Mucosa of stomach (tissue), 1 donor: ENCODE results near the gene FKBP3.
"Not testable (repeated sequence)": the region's sequence is repeated elsewhere in the genome, so short reads cannot be mapped to it uniquely, and the experiment has no call there.

Source experiments
- H3K27me3 ChIP-seq: one replicate; pipeline ENCODE4 v1.7.0; 2013; ENCODE audit warnings: mild to moderate bottlenecking, low read length; ENCODE audit not compliant: control insufficient read depth, insufficient read depth
- H3K36me3 ChIP-seq: one replicate; pipeline ENCODE4 v1.7.0; 2013; ENCODE audit warnings: low read length; ENCODE audit not compliant: control insufficient read depth, insufficient read depth
- H3K4me1 ChIP-seq: one replicate; pipeline ENCODE4 v1.7.0; 2013; ENCODE audit warnings: mild to moderate bottlenecking, low read length; ENCODE audit not compliant: control insufficient read depth, insufficient read depth
- H3K4me3 ChIP-seq: one replicate; pipeline ENCODE4 v1.7.0; 2013; ENCODE audit warnings: low read length
- H3K9ac ChIP-seq: one replicate; pipeline ENCODE4 v1.7.0; 2013; ENCODE audit warnings: mild to moderate bottlenecking, low read length, moderate library complexity
- H3K9me3 ChIP-seq: one replicate; pipeline ENCODE4 v1.7.0; 2013; ENCODE audit warnings: mild to moderate bottlenecking, low read length, moderate library complexity; ENCODE audit not compliant: control insufficient read depth
- donor health status: Pancreatic carcinoma.

Gene FKBP3

DNA sequence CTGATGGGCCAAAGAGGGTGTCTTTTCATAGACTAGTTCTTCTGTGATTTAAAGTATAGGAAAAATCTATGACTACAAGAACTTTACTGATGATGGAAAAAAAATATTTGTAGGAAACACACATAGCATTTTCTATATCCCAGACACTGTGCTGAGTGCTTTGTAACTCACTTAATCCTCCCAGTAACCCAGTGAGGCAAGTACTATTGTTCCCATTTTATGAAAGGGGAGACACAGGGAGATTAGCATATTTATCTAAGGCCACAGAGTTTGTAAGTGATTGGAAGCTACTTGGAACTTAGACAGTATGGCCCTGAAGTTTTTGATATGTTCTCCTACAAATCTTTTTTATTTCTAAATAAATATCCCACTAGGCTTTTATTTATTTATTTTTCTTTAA lies 30.5 kb downstream of the FKBP3 start:
- H3K9me3 ChIP-seq: no peaks in the 10 kb centered on the region
- H3K36me3 ChIP-seq: peaks cover 5% of the 10 kb centered on the region
- no peaks in the 10 kb centered on the region for H3K27me3 ChIP-seq
- no peak overlapping the region for H3K4me3 ChIP-seq
- H3K4me1 ChIP-seq: no peaks in the 10 kb centered on the region
- H3K9ac ChIP-seq: no peak overlapping the region

DNA sequence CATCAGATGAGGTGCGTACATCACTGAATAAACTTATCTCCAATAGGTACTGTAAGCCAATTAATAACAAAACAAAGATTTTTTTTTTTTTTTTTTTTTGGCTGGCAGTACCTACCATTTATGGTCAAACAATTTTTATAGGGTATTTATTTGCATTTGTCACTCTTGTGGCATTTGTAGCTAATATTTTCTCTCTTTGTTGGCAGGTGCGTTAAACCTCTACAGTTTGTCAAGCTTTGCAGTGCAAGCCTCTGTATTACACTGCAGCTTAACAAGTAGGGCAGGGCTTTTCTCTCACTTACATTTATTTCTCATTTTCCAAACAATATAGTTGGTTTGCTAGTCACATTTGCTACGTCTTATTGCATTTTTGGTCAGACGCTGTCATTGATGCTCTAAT lies 38.1 kb downstream of the FKBP3 start:
- Histone ChIP-seq H3K9ac (no peak overlapping the region), H3K4me3 (no peak overlapping the region), H3K36me3 (peaks cover 5% of the 10 kb centered on the region), H3K9me3 (no peaks in the 10 kb centered on the region), H3K27me3 (no peaks in the 10 kb centered on the region), H3K4me1 (no peaks in the 10 kb centered on the region)

DNA sequence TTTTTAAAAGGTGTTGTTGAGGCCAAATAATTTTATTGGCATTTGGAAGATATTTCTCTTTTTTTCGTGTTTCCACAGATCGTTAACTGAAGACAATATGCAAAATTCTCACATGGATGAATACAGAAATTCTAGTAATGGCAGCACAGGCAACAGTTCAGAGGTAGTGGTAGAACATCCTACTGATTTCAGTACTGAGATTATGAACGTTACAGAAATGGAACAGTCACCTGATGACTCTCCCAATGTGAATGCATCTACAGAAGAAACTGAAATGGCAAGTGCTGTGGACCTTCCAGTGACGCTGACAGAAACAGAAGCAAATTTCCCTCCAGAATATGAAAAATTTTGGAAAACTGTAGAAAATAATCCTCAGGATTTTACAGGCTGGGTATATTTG lies 39.1 kb downstream of the FKBP3 start:
- no peak overlapping the region for H3K4me3 ChIP-seq
- H3K9me3 ChIP-seq: no peaks in the 10 kb centered on the region
- no peak overlapping the region for H3K9ac ChIP-seq
- no peaks in the 10 kb centered on the region for H3K27me3 ChIP-seq
- H3K36me3 ChIP-seq: peaks cover 5% of the 10 kb centered on the region
- no peaks in the 10 kb centered on the region for H3K4me1 ChIP-seq

DNA sequence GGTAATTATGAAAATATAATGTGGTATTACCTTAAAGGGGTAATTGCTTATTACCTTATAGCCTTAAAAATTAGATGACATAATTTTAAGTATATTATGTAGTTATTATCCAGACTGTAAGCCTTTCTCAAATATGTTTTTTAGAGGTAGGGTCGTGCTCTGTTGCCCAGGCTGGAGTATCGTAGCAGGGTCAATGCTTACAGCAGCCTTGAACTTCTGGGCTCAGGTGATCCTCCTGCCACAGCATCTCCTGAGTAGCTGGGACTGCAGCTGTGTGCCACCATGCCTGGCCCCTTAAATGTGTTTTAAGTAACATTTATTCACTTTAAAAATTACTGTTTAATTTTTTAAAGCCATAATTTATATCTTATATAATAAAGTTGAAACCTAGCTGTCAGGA lies 40.0 kb downstream of the FKBP3 start:
- H3K4me3 ChIP-seq: no peak overlapping the region
- H3K27me3 ChIP-seq: no peaks in the 10 kb centered on the region
- H3K4me1 ChIP-seq: no peaks in the 10 kb centered on the region
- H3K36me3 ChIP-seq: peaks cover 5% of the 10 kb centered on the region
- H3K9ac ChIP-seq: no peak overlapping the region
- no peaks in the 10 kb centered on the region for H3K9me3 ChIP-seq

DNA sequence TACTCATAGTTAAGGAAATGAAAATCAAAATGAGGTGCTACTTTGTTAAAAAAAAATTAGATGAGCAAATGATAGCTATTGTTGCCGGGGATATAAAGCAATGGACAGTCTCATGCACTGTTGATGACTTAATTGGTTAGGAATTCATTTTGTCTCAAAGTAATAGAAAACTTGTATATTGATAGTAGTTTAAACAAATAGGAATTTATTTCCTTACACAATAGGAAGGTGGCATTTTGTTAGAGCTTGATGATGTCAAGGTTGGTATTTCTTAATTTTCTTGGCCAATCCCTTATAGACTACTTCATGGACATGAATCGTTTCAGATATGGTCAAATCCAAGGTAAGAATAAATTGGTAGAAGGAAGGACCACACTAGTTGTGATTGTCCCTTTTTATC lies 42.6 kb downstream of the FKBP3 start:
- Histone ChIP-seq H3K9me3 (no peaks in the 10 kb centered on the region), H3K9ac (no peak overlapping the region), H3K4me3 (no peak overlapping the region), H3K4me1 (peaks cover 7% of the 10 kb centered on the region), H3K36me3 (peaks cover 5% of the 10 kb centered on the region), H3K27me3 (no peaks in the 10 kb centered on the region)

DNA sequence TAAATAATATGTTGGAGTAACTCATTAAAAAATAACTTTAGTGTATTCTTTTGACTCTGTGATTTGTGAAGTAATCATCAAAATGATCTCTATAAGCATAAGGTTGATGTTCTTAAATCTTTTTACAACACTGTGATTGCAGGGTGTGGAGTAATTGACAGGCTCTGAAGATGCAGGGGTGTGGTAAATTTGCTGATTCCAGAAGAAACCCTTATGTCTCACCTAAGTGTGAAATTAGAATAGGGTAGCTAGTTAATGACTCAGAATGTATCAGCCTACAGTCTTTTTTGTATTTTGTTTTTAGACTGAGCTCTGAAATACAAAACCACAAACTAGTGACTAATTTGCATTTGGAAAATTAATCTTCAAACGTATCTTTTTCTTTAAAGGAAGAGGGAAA lies 44.5 kb downstream of the FKBP3 start:
- peaks cover 10% of the 10 kb centered on the region for H3K4me1 ChIP-seq
- H3K4me3 ChIP-seq: no peak overlapping the region
- no peaks in the 10 kb centered on the region for H3K9me3 ChIP-seq
- H3K27me3 ChIP-seq: no peaks in the 10 kb centered on the region
- H3K9ac ChIP-seq: no peak overlapping the region
- H3K36me3 ChIP-seq: no peaks in the 10 kb centered on the region

DNA sequence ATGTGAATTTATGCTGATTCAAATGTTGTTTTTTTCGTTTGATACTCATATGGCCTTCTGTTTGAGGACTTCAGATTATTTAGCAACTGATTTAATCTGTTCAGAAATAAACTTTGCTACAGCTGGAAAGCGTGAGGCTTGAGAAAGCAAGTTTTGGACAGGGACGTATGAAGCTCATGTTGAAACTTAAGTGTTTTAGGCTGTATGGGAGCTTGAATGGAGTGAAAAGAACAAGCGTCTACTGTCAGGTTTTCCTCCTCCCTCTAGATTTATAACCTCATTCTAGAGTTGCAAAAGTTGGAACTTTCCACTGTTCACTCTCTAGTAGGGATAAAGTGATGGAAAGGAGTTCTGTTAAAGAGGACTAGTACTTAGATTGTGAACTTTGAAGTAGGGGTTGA lies 49.3 kb downstream of the FKBP3 start:
- H3K27me3 ChIP-seq: no peaks in the 10 kb centered on the region
- peak overlapping the region; percentile 87 for H3K4me3 ChIP-seq
- H3K4me1 ChIP-seq: peaks cover 10% of the 10 kb centered on the region
- peak overlapping the region; percentile 93 for H3K9ac ChIP-seq
- H3K9me3 ChIP-seq: no peaks in the 10 kb centered on the region
- H3K36me3 ChIP-seq: no peaks in the 10 kb centered on the region

DNA sequence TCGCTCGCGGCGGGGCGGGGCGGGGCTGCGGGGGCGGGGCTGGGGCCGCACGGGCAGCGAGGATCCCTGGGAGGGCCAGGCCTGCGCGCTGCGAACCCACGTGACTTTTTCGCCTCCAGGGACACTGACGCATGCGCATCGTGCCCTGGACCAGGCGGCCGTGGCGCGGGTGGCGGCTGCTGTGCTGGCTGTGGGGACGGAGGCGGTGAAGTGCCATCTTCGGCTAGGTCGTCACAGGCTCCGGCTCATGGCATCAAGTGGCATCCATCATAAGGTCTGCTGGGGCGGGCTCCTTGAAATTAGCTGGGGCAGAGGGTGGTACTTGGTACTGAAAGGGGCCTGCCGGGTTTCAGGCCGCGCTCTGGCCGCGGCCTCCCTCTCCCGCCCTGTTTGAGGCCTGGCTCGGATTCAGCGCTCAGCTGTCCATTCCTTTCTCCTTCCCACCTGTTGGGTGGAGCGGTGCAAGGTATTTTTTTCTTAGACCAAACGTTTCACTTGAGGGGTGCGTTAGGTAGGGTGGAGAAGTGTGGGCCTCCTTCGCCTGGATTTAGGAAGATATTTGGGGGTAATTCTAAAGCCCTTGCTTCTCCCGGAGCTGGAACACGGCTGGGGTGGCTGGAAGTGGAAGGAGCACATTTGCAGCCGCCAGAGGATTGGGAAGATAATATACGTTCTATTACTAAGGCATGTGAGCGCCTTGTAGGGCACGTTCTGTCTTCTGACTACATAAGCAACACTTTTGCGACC lies 50.1 kb downstream of the FKBP3 start, which contains the start of gene PRPF39:
Gene PRPF39, plus strand, starts transcription at position 141 of the 747 bp plus-strand sequence. CDS start 11,124 bp downstream, outside the sequence.
- Histone ChIP-seq H3K4me3 (peak within 1 kb of the TSS; percentile 87), H3K36me3 (no peaks in the 10 kb centered on the region), H3K27me3 (no peaks in the 10 kb centered on the region), H3K9ac (peak within 1 kb of the TSS; percentile 93), H3K9me3 (no peaks in the 10 kb centered on the region), H3K4me1 (peaks cover 10% of the 10 kb centered on the region)

DNA sequence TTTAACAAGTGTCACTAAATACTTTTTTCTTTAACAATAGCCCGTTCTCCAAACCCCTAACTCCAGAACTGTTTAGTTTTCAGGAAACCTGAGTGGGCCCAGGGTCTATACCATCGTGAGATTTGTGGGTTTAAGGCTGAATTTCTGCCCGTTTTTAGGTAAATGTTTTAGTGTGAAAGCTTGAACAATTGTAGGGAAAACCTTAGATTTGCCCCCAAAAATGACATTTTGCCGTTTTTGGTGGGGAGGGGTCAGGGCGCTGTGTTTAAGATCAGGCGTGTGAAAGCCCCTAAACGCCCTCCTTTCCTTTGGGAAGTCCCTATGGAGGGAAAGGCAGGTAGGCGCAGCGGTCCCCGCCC lies 50.7 kb downstream of the FKBP3 start:
- H3K27me3 ChIP-seq: no peaks in the 10 kb centered on the region
- H3K36me3 ChIP-seq: no peaks in the 10 kb centered on the region
- H3K9ac ChIP-seq: peak overlapping the region; percentile 93
- H3K9me3 ChIP-seq: no peaks in the 10 kb centered on the region
- peaks cover 9% of the 10 kb centered on the region for H3K4me1 ChIP-seq
- H3K4me3 ChIP-seq: peak overlapping the region; percentile 42

DNA sequence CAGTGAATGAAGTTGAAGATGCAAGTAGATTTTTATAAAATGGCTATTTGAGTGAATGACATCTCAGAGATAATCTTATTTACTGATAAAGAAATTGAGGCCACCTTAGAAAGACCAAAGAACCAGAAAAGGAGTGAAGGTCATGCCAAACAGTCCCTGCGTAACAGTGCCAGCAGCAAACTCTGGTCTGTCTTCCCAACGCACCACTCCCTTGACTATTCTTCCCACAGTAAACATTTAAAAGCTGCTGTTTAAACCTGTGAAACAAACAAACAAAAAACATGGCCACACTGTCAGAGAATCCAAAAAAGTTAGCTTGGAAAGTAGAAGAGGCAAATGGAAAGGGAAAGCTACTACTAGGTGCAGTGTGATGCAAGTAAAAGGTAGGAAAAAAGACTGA lies 51.9 kb downstream of the FKBP3 start:
- peaks cover 3% of the 10 kb centered on the region for H3K4me1 ChIP-seq
- H3K36me3 ChIP-seq: no peaks in the 10 kb centered on the region
- H3K27me3 ChIP-seq: no peaks in the 10 kb centered on the region
- no peak overlapping the region for H3K4me3 ChIP-seq
- H3K9me3 ChIP-seq: no peaks in the 10 kb centered on the region
- peak overlapping the region; percentile 11 for H3K9ac ChIP-seq

DNA sequence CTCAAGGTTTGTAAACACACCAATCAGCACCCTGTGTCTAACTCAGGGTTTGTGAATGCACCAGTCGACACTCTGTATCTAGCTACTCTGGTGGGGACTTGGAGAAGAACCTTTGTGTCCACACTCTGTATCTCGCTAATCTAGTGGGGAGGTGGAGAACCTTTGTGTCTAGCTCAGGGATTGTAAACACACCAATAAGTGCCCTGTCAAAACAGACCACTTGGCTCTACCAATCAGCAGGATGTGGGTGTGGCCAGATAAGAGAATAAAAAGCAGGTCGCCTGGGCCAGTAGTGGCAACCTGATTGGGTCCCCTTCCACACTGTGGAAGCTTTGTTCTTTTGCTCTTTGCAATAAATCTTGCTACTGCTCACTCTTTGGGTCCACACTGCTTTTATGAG lies 53.2 kb downstream of the FKBP3 start:
- H3K4me1 ChIP-seq, H3K4me3 ChIP-seq, H3K9ac ChIP-seq, H3K27me3 ChIP-seq, H3K36me3 ChIP-seq, H3K9me3 ChIP-seq: not testable (repeated sequence)

DNA sequence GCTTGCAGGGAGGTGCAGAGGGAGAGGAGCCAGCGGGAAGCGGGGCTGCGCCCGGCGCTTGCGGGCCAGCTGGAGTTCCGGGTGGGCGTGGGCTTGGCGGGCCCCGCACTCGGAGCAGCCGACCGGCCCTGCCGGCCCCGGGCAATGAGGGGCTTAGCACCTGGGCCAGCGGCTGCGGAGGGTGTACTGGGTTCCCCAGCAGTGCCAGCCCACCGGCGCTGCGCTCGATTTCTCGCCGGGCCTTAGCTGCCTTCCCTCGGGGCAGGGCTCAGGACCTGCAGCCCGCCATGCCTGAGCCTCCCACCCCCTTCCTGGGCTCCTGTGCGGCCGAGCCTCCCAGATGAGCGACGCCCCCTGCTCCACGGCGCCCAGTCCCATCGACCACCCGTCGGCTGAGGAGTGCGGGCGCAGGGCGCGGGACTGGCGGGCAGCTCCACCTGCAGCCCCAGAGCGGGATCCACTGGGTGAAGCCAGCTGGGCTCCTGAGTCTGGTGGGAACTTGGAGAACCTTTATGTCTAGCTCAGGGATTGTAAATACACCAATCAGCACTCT lies 53.8 kb downstream of the FKBP3 start:
- not testable (repeated sequence) for H3K4me3 ChIP-seq, H3K4me1 ChIP-seq, H3K9ac ChIP-seq, H3K27me3 ChIP-seq, H3K9me3 ChIP-seq, H3K36me3 ChIP-seq
